ENCODE results near the gene CHPT1.
A peak's percentile ranks its signal among the peaks of the same experiment; 100 is the strongest.
"Not testable (repeated sequence)": the region's sequence is repeated elsewhere in the genome, so short reads cannot be mapped to it uniquely, and the experiment has no call there.

CHPT1 gene

GRCh38 chr12:101713059-101713682, 15.7 kb downstream of the CHPT1 start:
- DNase-seq (ENCODE audit: low read depth in 1 of 2, low spot score in 1 of 2) = peak in 1 of 2 experiments; percentile 30
- in situ Hi-C loops (cut with HindIII; ENCODE audit: low pct_unique_long_range_greater_than_20kb, low sequenced_read_pairs) = no loop called here
- TF ChIP-seq JUND (IDR thresholded peaks at IDR 0.05; ENCODE audit: low read depth) = no peak

GRCh38 chr12:101713930-101714329, 16.5 kb downstream of the CHPT1 start:
- in situ Hi-C loops (cut with HindIII; ENCODE audit: low pct_unique_long_range_greater_than_20kb, low sequenced_read_pairs) = no loop called here
- peak; percentile 43 to 72 for DNase-seq (ENCODE audit: low read depth in 1 of 2, low spot score in 1 of 2)
- TF ChIP-seq JUND (IDR thresholded peaks at IDR 0.05; ENCODE audit: low read depth) = peak; percentile 66; the same call in 1 of the 2 replicates

GRCh38 chr12:101714877-101715444, 17.5 kb downstream of the CHPT1 start:
- no peak for DNase-seq (ENCODE audit: low read depth in 1 of 2, low spot score in 1 of 2)
- no peak for TF ChIP-seq JUND (IDR thresholded peaks at IDR 0.05; ENCODE audit: low read depth)
- in situ Hi-C loops (cut with HindIII; ENCODE audit: low pct_unique_long_range_greater_than_20kb, low sequenced_read_pairs) = no loop called here

- in situ Hi-C loops (cut with HindIII; ENCODE audit: low pct_unique_long_range_greater_than_20kb, low sequenced_read_pairs) = no loop called here
- no peak for TF ChIP-seq JUND (IDR thresholded peaks at IDR 0.05; ENCODE audit: low read depth)
- DNase-seq (ENCODE audit: low read depth in 1 of 2, low spot score in 1 of 2) = peak in 1 of 2 experiments; percentile 18
These were observed 22.1 kb downstream of the CHPT1 start for GRCh38 chr12:101719566-101719965.

GRCh38 chr12:101720118-101720517, 22.7 kb downstream of the CHPT1 start:
- in situ Hi-C loops (cut with HindIII; ENCODE audit: low pct_unique_long_range_greater_than_20kb, low sequenced_read_pairs) = no loop called here
- no peak for DNase-seq (ENCODE audit: low read depth in 1 of 2, low spot score in 1 of 2)
- no peak for TF ChIP-seq JUND (IDR thresholded peaks at IDR 0.05; ENCODE audit: low read depth)

GRCh38 chr12:101722392-101722791, 25.0 kb downstream of the CHPT1 start:
- no peak for DNase-seq (ENCODE audit: low read depth in 1 of 2, low spot score in 1 of 2)
- in situ Hi-C loops (cut with HindIII; ENCODE audit: low pct_unique_long_range_greater_than_20kb, low sequenced_read_pairs) = no loop called here
- TF ChIP-seq JUND (IDR thresholded peaks at IDR 0.05; ENCODE audit: low read depth) = no peak

GRCh38 chr12:101727098-101727497, 29.7 kb downstream of the CHPT1 start:
- no peak for TF ChIP-seq JUND (IDR thresholded peaks at IDR 0.05; ENCODE audit: low read depth)
- in situ Hi-C loops (cut with HindIII; ENCODE audit: low pct_unique_long_range_greater_than_20kb, low sequenced_read_pairs) = no loop called here
- DNase-seq (ENCODE audit: low read depth in 1 of 2, low spot score in 1 of 2) = no peak

- in situ Hi-C loops (cut with HindIII; ENCODE audit: low pct_unique_long_range_greater_than_20kb, low sequenced_read_pairs) = no loop called here
- no peak for TF ChIP-seq JUND (IDR thresholded peaks at IDR 0.05; ENCODE audit: low read depth)
- DNase-seq (ENCODE audit: low read depth in 1 of 2, low spot score in 1 of 2) = no peak
These were observed 32.4 kb downstream of the CHPT1 start for GRCh38 chr12:101729842-101730241.

GRCh38 chr12:101732318-101732717, 34.9 kb downstream of the CHPT1 start:
- TF ChIP-seq JUND (IDR thresholded peaks at IDR 0.05; ENCODE audit: low read depth) = no peak
- in situ Hi-C loops (cut with HindIII; ENCODE audit: low pct_unique_long_range_greater_than_20kb, low sequenced_read_pairs) = no loop called here
- no peak for DNase-seq (ENCODE audit: low read depth in 1 of 2, low spot score in 1 of 2)

- in situ Hi-C loops (cut with HindIII; ENCODE audit: low pct_unique_long_range_greater_than_20kb, low sequenced_read_pairs) = no loop called here
- TF ChIP-seq JUND (IDR thresholded peaks at IDR 0.05; ENCODE audit: low read depth) = no peak
- no peak for DNase-seq (ENCODE audit: low read depth in 1 of 2, low spot score in 1 of 2)
These were observed 35.7 kb downstream of the CHPT1 start for GRCh38 chr12:101733166-101733565.

- DNase-seq (ENCODE audit: low read depth in 1 of 2, low spot score in 1 of 2); in situ Hi-C loops (cut with HindIII; ENCODE audit: low pct_unique_long_range_greater_than_20kb, low sequenced_read_pairs): not testable (repeated sequence)
These were observed 37.0 kb downstream of the CHPT1 start for GRCh38 chr12:101734482-101734881.

GRCh38 chr12:101737476-101737875, 40.0 kb downstream of the CHPT1 start:
- in situ Hi-C loops (cut with HindIII; ENCODE audit: low pct_unique_long_range_greater_than_20kb, low sequenced_read_pairs) = no loop called here
- no peak for TF ChIP-seq JUND (IDR thresholded peaks at IDR 0.05; ENCODE audit: low read depth)
- no peak for DNase-seq (ENCODE audit: low read depth in 1 of 2, low spot score in 1 of 2)

GRCh38 chr12:101738920-101739665, 41.7 kb downstream of the CHPT1 start, which contains the start of gene SYCP3:
TSS of gene SYCP3 (minus strand) at chr12:101739462. CDS start at chr12:101737935, 1,527 bp downstream.
- in situ Hi-C loops (cut with HindIII; ENCODE audit: low pct_unique_long_range_greater_than_20kb, low sequenced_read_pairs) = no loop called here
- no peak for TF ChIP-seq JUND (IDR thresholded peaks at IDR 0.05; ENCODE audit: low read depth)
- no peak for DNase-seq (ENCODE audit: low read depth in 1 of 2, low spot score in 1 of 2)
